ENCODE results near the gene ALOX12.

ALOX12 gene

GRCh38 chr17:7021993-7022778, 26.3 kb downstream of the ALOX12 start:
- peak; percentile 66 for DNase-seq (ENCODE audit: low read depth)

- DNase-seq (ENCODE audit: low read depth) = no peak
These were observed 27.1 kb downstream of the ALOX12 start, which contains the start of gene BCL6B for GRCh38 chr17:7022781-7023571. Gene BCL6B, plus strand, starts transcription at chr17:7023050. Its CDS starts 622 bp downstream, at chr17:7023672.

- DNase-seq (ENCODE audit: low read depth) = peak; percentile 77
These were observed 27.9 kb downstream of the ALOX12 start for GRCh38 chr17:7023576-7024401.

- DNase-seq (ENCODE audit: low read depth) = no peak
These were observed 28.5 kb downstream of the ALOX12 start for GRCh38 chr17:7024402-7024785.

GRCh38 chr17:7025245-7025644, 29.4 kb downstream of the ALOX12 start:
- DNase-seq (ENCODE audit: low read depth) = peak; percentile 30

- no peak for DNase-seq (ENCODE audit: low read depth)
These were observed 30.7 kb downstream of the ALOX12 start for GRCh38 chr17:7026471-7027115.

- no peak for DNase-seq (ENCODE audit: low read depth)
These were observed 31.5 kb downstream of the ALOX12 start for GRCh38 chr17:7027335-7027734.

GRCh38 chr17:7029096-7029495, 33.2 kb downstream of the ALOX12 start:
- no peak for DNase-seq (ENCODE audit: low read depth)

- DNase-seq (ENCODE audit: low read depth) = no peak
These were observed 33.8 kb downstream of the ALOX12 start for GRCh38 chr17:7029659-7030058.

GRCh38 chr17:7034955-7035590, 39.2 kb downstream of the ALOX12 start:
- DNase-seq (ENCODE audit: low read depth) = no peak

- peak; percentile 95 for DNase-seq (ENCODE audit: low read depth)
These were observed 39.9 kb downstream of the ALOX12 start, which contains the start of gene SLC16A13 for GRCh38 chr17:7035591-7036368. Gene SLC16A13, plus strand, starts transcription at chr17:7036015. Its CDS starts 368 bp downstream, at chr17:7036383.

GRCh38 chr17:7038025-7038862, 42.4 kb downstream of the ALOX12 start:
- no peak for DNase-seq (ENCODE audit: low read depth)

- DNase-seq (ENCODE audit: low read depth) = no peak
These were observed 44.0 kb downstream of the ALOX12 start for GRCh38 chr17:7039832-7040231.

GRCh38 chr17:7041607-7042500, 46.0 kb downstream of the ALOX12 start:
- no peak for DNase-seq (ENCODE audit: low read depth)

GRCh38 chr17:7042501-7043181, 46.8 kb downstream of the ALOX12 start:
- DNase-seq (ENCODE audit: low read depth) = no peak

- no peak for DNase-seq (ENCODE audit: low read depth)
These were observed 47.3 kb downstream of the ALOX12 start for GRCh38 chr17:7043182-7043496.

GRCh38 chr17:7043497-7044198, 47.8 kb downstream of the ALOX12 start, which contains the start of gene SLC16A11:
Gene SLC16A11, minus strand, starts transcription at chr17:7044092. Its CDS starts 579 bp downstream, at chr17:7043513.
- DNase-seq (ENCODE audit: low read depth) = peak; percentile 38
